Erythroblast (primary cell): ENCODE measurements around the gene IQCK.

Source experiments
- GATA1 ChIP-seq: IDR thresholded peaks from 2 replicates; pipeline ENCODE4 v1.6.1; 2011; ENCODE audit warnings: low read depth, mild to moderate bottlenecking, control low read depth, low read length, moderate library complexity
- POLR2A ChIP-seq: IDR thresholded peaks from 2 replicates; pipeline ENCODE4 v1.6.1; 2011; ENCODE audit warnings: mild to moderate bottlenecking, low read length

- TF ChIP-seq POLR2A (no peak), GATA1 (no peak)
These were observed 30.8 kb upstream of the IQCK start for GRCh38 chr16:19687279-19687678.
